ENCODE data around the gene WDR54.

GRCh38 chr2:74421221-74421870, at the start of gene WDR54, which contains the start of gene C2orf81:
- TF ChIP-seq POLR2A (IDR thresholded peaks at IDR 0.05; ENCODE audit: low read depth, low read length): peak; percentile 93
- peak; percentile 91 for TF ChIP-seq POLR2AphosphoS5 (IDR thresholded peaks at IDR 0.05; ENCODE audit: low read depth, low read length)
